Caki2 (cell line): Measurements from ENCODE around the gene ZSCAN18. TPM values are rescaled to one million over a fixed set of nuclear protein-coding genes. Genes with fewer than 3 reads are reported as not detected.

ENCODE experiments used
- DNase-seq: peaks from one replicate; pipeline ENCODE4 v3.0.0-alpha.2; 2015; ENCODE audit warnings: low read depth
- in situ Hi-C: cut with HindIII; loops from 2 replicates; pipeline ENCODE4 v1.10.0; 2016; ENCODE audit warnings: low sequenced_read_pairs, low pct_unique_long_range_greater_than_20kb, mixed read lengths
- total RNA-seq: library from RNA; depleted of rRNA; stranded (reverse); fragments of >200 nt; shearing (Covaris generic); gene quantifications from 2 replicates; pipeline ENCODE4 v1.2.3, GENCODE V29; 2014; ENCODE audit warnings: low replicate concordance

ZSCAN18 gene
- total RNA-seq, 1 experiment from 2014 or later: 54.7 TPM

GRCh38 chr19:58091251-58091995 is 6.6 kb downstream of the ZSCAN18 start:
- DNase-seq: no peak
- in situ Hi-C loops: no loop called here

GRCh38 chr19:58089846-58090245 is 8.2 kb downstream of the ZSCAN18 start:
- in situ Hi-C loops: no loop called here
- DNase-seq: no peak

GRCh38 chr19:58088521-58089052 is 9.4 kb downstream of the ZSCAN18 start:
- no peak for DNase-seq
- in situ Hi-C loops: no loop called here

- in situ Hi-C loops: no loop called here
- no peak for DNase-seq
These were observed 11.0 kb downstream of the ZSCAN18 start for GRCh38 chr19:58086825-58087710.

- in situ Hi-C loops: no loop called here
- DNase-seq: no peak
These were observed 12.6 kb downstream of the ZSCAN18 start for GRCh38 chr19:58085348-58085875.

GRCh38 chr19:58084596-58085347 is 13.3 kb downstream of the ZSCAN18 start:
- in situ Hi-C loops: no loop called here
- no peak for DNase-seq

GRCh38 chr19:58083021-58083420 is 15.0 kb downstream of the ZSCAN18 start:
- in situ Hi-C loops: no loop called here

GRCh38 chr19:58079792-58080191 is 18.2 kb downstream of the ZSCAN18 start:
- in situ Hi-C loops: no loop called here
- DNase-seq: no peak

More at GRCh38 chr19:58083021-58083420, 15.0 kb downstream of the ZSCAN18 start:
- no peak for DNase-seq

- in situ Hi-C loops: no loop called here
- DNase-seq: no peak
These were observed 30.7 kb downstream of the ZSCAN18 start for GRCh38 chr19:58067240-58067912.

- no peak for DNase-seq
- in situ Hi-C loops: no loop called here
These were observed 34.3 kb downstream of the ZSCAN18 start for GRCh38 chr19:58063712-58064111.

- in situ Hi-C loops: no loop called here
- DNase-seq: no peak
These were observed 37.8 kb downstream of the ZSCAN18 start for GRCh38 chr19:58060231-58060630.

GRCh38 chr19:58059671-58060078 is 38.4 kb downstream of the ZSCAN18 start:
- in situ Hi-C loops: no loop called here
- DNase-seq: no peak

- in situ Hi-C loops: no loop called here
- peak; percentile 88 for DNase-seq
These were observed 38.9 kb downstream of the ZSCAN18 start, which contains the start of gene ZNF135 for GRCh38 chr19:58059003-58059670. Gene ZNF135 (plus strand): TSS chr19:58059282. CDS start chr19:58060003, 721 bp downstream.

- DNase-seq: no peak
These were observed 39.6 kb downstream of the ZSCAN18 start for GRCh38 chr19:58058467-58058866.

GRCh38 chr19:58056861-58057260 is 41.2 kb downstream of the ZSCAN18 start:
- in situ Hi-C loops: no loop called here
- no peak for DNase-seq

More at GRCh38 chr19:58058467-58058866, 39.6 kb downstream of the ZSCAN18 start:
- in situ Hi-C loops: no loop called here

GRCh38 chr19:58056261-58056660 is 41.8 kb downstream of the ZSCAN18 start:
- DNase-seq: no peak
- in situ Hi-C loops: no loop called here
